HL-60 (cell line): ENCODE measurements around the gene AKT1.

ENCODE experiments used
- CTCF ChIP-seq: IDR thresholded peaks from one replicate; pipeline ENCODE4 v1.5.1; 2011; ENCODE audit warnings: low read length, control low read depth, inconsistent platforms; ENCODE audit not compliant: insufficient read depth
- POLR2AphosphoS5 ChIP-seq: IDR thresholded peaks from 2 replicates; pipeline ENCODE4 v1.6.1; 2012; ENCODE audit warnings: low read depth
- REST ChIP-seq: IDR thresholded peaks from 2 replicates; pipeline ENCODE4 v1.6.1; 2012; ENCODE audit warnings: low read depth; ENCODE audit not compliant: insufficient replicate concordance
- SPI1 ChIP-seq: IDR thresholded peaks from 2 replicates; pipeline ENCODE4 v1.6.1; 2012; ENCODE audit warnings: low read depth, mild to moderate bottlenecking, borderline replicate concordance

DNA sequence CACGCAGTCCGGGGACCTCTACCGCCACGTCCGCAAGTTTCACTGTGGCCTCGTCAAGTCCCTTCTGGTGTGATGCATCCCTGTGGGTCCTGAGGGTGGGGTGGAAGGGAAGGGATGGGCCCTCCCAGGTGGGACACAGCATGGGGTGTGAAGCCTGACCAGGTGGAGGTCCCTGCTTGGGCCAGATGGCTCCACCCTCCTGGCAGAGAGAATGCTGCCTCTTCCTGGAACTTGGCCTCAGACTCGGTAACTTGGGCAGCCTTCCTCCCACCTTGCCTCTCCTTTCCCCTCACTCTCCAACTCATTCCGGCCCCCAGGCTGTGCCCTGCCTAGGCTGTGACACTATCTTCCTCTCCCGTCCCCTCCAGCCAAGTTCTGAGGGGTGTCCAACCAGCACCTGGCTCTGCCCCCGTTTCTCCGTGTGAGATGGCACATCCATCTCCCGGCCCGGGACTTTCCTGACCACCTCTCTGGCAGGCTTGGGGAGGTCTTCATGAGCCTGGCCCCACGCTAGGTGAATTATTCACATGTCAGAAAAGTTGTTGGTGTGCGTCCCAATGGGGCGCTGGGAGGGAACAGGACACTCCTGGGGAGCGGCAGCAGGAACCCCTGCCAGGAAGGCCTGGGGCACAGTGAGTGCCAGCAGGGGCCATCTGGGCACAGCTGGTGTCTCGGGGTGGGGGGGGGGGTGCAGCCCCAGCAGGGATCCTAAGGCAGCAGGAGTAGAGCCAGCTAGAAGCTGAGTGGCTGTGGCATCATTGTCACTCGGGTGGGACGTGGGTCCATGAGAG lies 7.0 kb upstream of the AKT1 start:
- TF ChIP-seq REST: no peak
- TF ChIP-seq CTCF: no peak
- TF ChIP-seq POLR2AphosphoS5: no peak
- no peak for TF ChIP-seq SPI1
